ENCODE measurements around the gene RIN3.

Gene RIN3

GRCh38 chr14:92651106-92651757, 137.7 kb downstream of the RIN3 start:
- H3K36me3 Mint-ChIP-seq (ENCODE audit: low read depth) = no peaks in the 10 kb centered on the region
- H3K9me3 Mint-ChIP-seq = peaks cover under 1% of the 10 kb centered on the region
- peaks cover 8% of the 10 kb centered on the region for H3K4me1 Mint-ChIP-seq
- no peak for DNase-seq
- H3K4me3 Mint-ChIP-seq = no peak overlapping the region
- TF ChIP-seq, protein P1, sequence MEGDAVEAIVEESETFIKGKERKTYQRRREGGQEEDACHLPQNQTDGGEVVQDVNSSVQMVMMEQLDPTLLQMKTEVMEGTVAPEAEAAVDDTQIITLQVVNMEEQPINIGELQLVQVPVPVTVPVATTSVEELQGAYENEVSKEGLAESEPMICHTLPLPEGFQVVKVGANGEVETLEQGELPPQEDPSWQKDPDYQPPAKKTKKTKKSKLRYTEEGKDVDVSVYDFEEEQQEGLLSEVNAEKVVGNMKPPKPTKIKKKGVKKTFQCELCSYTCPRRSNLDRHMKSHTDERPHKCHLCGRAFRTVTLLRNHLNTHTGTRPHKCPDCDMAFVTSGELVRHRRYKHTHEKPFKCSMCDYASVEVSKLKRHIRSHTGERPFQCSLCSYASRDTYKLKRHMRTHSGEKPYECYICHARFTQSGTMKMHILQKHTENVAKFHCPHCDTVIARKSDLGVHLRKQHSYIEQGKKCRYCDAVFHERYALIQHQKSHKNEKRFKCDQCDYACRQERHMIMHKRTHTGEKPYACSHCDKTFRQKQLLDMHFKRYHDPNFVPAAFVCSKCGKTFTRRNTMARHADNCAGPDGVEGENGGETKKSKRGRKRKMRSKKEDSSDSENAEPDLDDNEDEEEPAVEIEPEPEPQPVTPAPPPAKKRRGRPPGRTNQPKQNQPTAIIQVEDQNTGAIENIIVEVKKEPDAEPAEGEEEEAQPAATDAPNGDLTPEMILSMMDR (IDR thresholded peaks at IDR 0.05) = no peak
- H3K27me3 Mint-ChIP-seq (ENCODE audit: low read depth, poor library complexity) = peaks cover 8% of the 10 kb centered on the region
- H3K27ac Mint-ChIP-seq = no peak overlapping the region

GRCh38 chr14:92651758-92652406, 138.3 kb downstream of the RIN3 start:
- H3K36me3 Mint-ChIP-seq (ENCODE audit: low read depth) = no peaks in the 10 kb centered on the region
- H3K4me3 Mint-ChIP-seq = no peak overlapping the region
- peaks cover 8% of the 10 kb centered on the region for H3K4me1 Mint-ChIP-seq
- no peak overlapping the region for H3K27ac Mint-ChIP-seq
- TF ChIP-seq, protein P1 (IDR thresholded peaks at IDR 0.05) = no peak
- DNase-seq = no peak
- no peaks in the 10 kb centered on the region for H3K9me3 Mint-ChIP-seq
- peaks cover 9% of the 10 kb centered on the region for H3K27me3 Mint-ChIP-seq (ENCODE audit: low read depth, poor library complexity)

DNA sequence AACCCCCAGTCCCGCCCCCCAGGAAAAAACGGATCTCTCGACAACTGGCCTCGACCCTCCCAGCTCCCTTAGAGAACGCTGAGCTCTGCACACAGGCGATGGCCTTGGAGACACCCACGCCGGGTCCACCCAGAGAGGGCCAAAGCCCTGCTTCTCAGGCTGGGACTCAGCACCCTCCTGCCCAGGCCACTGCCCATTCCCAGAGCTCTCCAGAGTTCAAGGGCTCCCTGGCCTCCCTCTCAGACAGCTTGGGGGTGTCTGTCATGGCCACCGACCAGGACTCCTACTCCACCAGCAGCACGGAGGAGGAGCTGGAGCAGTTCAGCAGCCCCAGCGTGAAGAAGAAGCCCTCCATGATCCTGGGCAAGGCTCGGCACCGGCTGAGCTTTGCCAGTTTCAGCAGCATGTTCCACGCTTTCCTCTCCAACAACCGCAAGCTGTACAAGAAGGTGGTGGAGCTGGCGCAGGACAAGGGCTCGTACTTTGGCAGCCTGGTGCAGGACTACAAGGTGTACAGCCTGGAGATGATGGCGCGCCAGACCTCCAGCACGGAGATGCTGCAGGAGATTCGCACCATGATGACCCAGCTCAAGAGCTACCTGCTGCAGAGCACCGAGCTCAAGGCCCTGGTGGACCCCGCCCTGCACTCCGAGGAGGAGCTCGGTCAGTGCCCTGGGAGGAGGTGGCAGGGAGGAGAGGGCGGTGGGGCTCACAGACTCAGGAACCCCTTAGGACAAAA, 139.0 kb downstream of the RIN3 start:
- DNase-seq = no peak
- no peak overlapping the region for H3K27ac Mint-ChIP-seq
- TF ChIP-seq, protein P1 (IDR thresholded peaks at IDR 0.05) = no peak

GRCh38 chr14:92653162-92653651, 139.6 kb downstream of the RIN3 start:
- no peak for DNase-seq
- Mint-ChIP-seq H3K9me3 (no peaks in the 10 kb centered on the region), H3K27ac (no peak overlapping the region), H3K4me1 (peaks cover 8% of the 10 kb centered on the region), H3K36me3 (ENCODE audit: low read depth) (no peaks in the 10 kb centered on the region), H3K27me3 (ENCODE audit: low read depth, poor library complexity) (peaks cover 11% of the 10 kb centered on the region), H3K4me3 (no peak overlapping the region)
- TF ChIP-seq, protein P1 (IDR thresholded peaks at IDR 0.05) = no peak

More for the DNA sequence above, 139.0 kb downstream of the RIN3 start:
- H3K27me3 Mint-ChIP-seq (ENCODE audit: low read depth, poor library complexity) = peaks cover 9% of the 10 kb centered on the region
- peaks cover 8% of the 10 kb centered on the region for H3K4me1 Mint-ChIP-seq
- no peak overlapping the region for H3K4me3 Mint-ChIP-seq
- no peaks in the 10 kb centered on the region for H3K36me3 Mint-ChIP-seq (ENCODE audit: low read depth)
- H3K9me3 Mint-ChIP-seq = no peaks in the 10 kb centered on the region

DNA sequence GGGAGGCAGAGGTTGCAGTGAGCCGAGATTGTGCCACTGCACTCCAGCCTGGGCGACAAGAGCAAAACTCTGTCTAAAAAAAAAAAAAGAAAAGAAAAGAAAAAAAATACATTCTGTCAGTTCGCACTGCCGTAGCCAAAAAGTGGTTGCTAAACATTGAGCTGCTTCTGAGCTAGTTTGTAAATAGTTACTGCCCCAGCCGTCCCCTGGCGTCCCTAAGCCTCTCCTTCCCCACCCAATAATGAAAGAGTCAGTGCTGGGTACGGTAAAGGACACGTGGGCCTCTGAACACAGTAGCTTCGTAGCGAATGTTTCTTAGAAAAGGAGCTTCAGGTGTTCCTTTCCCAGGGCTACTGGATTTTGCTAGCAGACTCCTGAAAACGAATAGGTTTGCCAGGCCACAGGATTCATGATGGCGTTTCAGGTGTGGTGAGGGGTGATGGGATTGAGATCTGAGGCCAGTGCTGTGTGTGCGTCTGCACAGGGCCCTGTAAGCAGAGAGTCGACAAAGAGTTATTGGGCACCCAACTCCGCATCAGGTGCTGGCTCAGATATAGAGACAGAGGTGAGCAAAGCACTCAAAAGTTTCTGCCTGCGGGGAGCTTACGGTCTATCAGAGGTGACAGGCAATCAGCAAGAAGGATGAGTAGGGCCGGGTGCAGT, 140.8 kb downstream of the RIN3 start:
- Mint-ChIP-seq H3K36me3 (ENCODE audit: low read depth) (no peaks in the 10 kb centered on the region), H3K4me1 (peaks cover 8% of the 10 kb centered on the region), H3K9me3 (no peaks in the 10 kb centered on the region), H3K4me3 (no peak overlapping the region), H3K27ac (no peak overlapping the region), H3K27me3 (ENCODE audit: low read depth, poor library complexity) (peaks cover 8% of the 10 kb centered on the region)
- TF ChIP-seq, protein P1 (IDR thresholded peaks at IDR 0.05) = no peak
- no peak for DNase-seq
